Loucy (cell line): ENCODE results near the gene CCDC171.

Experiments used
- H2AFZ ChIP-seq: fragments of 200-600 bp; sonication (generic); 2 replicates; pipeline ENCODE4 v1.6.0; 2016; ENCODE audit warnings: antibody characterized with exemption, mild to moderate bottlenecking, low read length, moderate library complexity
- H3F3A ChIP-seq: fragments of 200-600 bp; 2 replicates; pipeline ENCODE4 v1.6.0; 2016; ENCODE audit warnings: antibody characterized with exemption, low read depth, mild to moderate bottlenecking
- H3K27me3 ChIP-seq: fragments of 200-600 bp; sonication (generic); 2 replicates; pipeline ENCODE4 v1.6.1; 2014; ENCODE audit warnings: low read length, mild to moderate bottlenecking; ENCODE audit not compliant: insufficient read depth, poor library complexity, severe bottlenecking
- H3K36me3 ChIP-seq: fragments of 200-600 bp; sonication (generic); 2 replicates; pipeline ENCODE4 v1.6.1; 2016; ENCODE audit warnings: low read length; ENCODE audit not compliant: insufficient read depth
- H3K4me1 ChIP-seq: fragments of 200-600 bp; sonication (generic); 2 replicates; pipeline ENCODE4 v1.5.1; 2014; ENCODE audit warnings: low read length, mild to moderate bottlenecking; ENCODE audit not compliant: insufficient read depth, poor library complexity, severe bottlenecking
- H3K4me2 ChIP-seq: fragments of 200-600 bp; sonication (generic); 2 replicates; pipeline ENCODE4 v1.6.0; 2014; ENCODE audit warnings: antibody characterized with exemption, low read length, low read depth, mild to moderate bottlenecking; ENCODE audit not compliant: poor library complexity, severe bottlenecking
- H3K4me3 ChIP-seq: fragments of 200-600 bp; sonication (generic); 2 replicates; pipeline ENCODE4 v1.5.1; 2014; ENCODE audit warnings: low read length, mild to moderate bottlenecking, mixed read lengths; ENCODE audit not compliant: poor library complexity, severe bottlenecking
- H3K79me2 ChIP-seq: fragments of 200-600 bp; sonication (generic); 2 replicates; pipeline ENCODE4 v1.6.1; 2014; ENCODE audit warnings: low read length; ENCODE audit not compliant: insufficient read depth
- H3K9ac ChIP-seq: fragments of 200-600 bp; sonication (generic); 2 replicates; pipeline ENCODE4 v1.6.0; 2014; ENCODE audit warnings: mild to moderate bottlenecking, low read depth, low read length, moderate library complexity; ENCODE audit not compliant: poor library complexity, severe bottlenecking
- H3K9me2 ChIP-seq: fragments of 200-600 bp; sonication (generic); replicated peaks from 2 replicates; pipeline ENCODE4 v1.6.1; 2016; ENCODE audit warnings: low read depth, low read length, mixed read lengths
- H3K9me3 ChIP-seq: fragments of 200-600 bp; sonication (generic); 2 replicates; pipeline ENCODE4 v1.6.1; 2014; ENCODE audit warnings: mild to moderate bottlenecking, antibody characterized with exemption, low read length, low read depth; ENCODE audit not compliant: insufficient read depth
- H4K20me1 ChIP-seq: fragments of 200-600 bp; sonication (generic); 2 replicates; pipeline ENCODE4 v1.6.0; 2014; ENCODE audit warnings: antibody characterized with exemption, low read length, mild to moderate bottlenecking; ENCODE audit not compliant: insufficient read depth, poor library complexity, severe bottlenecking
- EZH2phosphoT487 ChIP-seq: fragments of 200-600 bp; IDR thresholded peaks from 2 replicates; pipeline ENCODE4 v1.6.1; 2018; ENCODE audit warnings: antibody characterized with exemption, mild to moderate bottlenecking, moderate library complexity, borderline replicate concordance
- TF ChIP-seq, protein P1 (sequence below): fragments of 200-600 bp; sonication (generic); conservative IDR thresholded peaks from 2 replicates; pipeline ENCODE4 v1.5.1; 2014; ENCODE audit warnings: mild to moderate bottlenecking, antibody characterized with exemption, low read length

CCDC171 gene

GRCh38 chr9:15670246-15670645 is 117.4 kb downstream of the CCDC171 start:
- Histone ChIP-seq H3F3A (no peaks in the 10 kb centered on the region), H4K20me1 (no peaks in the 10 kb centered on the region), H3K9ac (no peak overlapping the region), H3K9me3 (no peaks in the 10 kb centered on the region), H3K4me3 (no peak overlapping the region), H3K4me2 (no peak overlapping the region), H3K79me2 (no peaks in the 10 kb centered on the region), H3K27me3 (no peaks in the 10 kb centered on the region), H2AFZ (no peak overlapping the region), H3K4me1 (no peaks in the 10 kb centered on the region), H3K36me3 (0 out of 2 replicates have a peak, but pooled peaks cover 2% of the 10 kb centered on the region), H3K9me2 (no peaks in the 10 kb centered on the region)
- TF ChIP-seq, protein P1, sequence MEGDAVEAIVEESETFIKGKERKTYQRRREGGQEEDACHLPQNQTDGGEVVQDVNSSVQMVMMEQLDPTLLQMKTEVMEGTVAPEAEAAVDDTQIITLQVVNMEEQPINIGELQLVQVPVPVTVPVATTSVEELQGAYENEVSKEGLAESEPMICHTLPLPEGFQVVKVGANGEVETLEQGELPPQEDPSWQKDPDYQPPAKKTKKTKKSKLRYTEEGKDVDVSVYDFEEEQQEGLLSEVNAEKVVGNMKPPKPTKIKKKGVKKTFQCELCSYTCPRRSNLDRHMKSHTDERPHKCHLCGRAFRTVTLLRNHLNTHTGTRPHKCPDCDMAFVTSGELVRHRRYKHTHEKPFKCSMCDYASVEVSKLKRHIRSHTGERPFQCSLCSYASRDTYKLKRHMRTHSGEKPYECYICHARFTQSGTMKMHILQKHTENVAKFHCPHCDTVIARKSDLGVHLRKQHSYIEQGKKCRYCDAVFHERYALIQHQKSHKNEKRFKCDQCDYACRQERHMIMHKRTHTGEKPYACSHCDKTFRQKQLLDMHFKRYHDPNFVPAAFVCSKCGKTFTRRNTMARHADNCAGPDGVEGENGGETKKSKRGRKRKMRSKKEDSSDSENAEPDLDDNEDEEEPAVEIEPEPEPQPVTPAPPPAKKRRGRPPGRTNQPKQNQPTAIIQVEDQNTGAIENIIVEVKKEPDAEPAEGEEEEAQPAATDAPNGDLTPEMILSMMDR = no peak
- no peak for TF ChIP-seq EZH2phosphoT487

DNA sequence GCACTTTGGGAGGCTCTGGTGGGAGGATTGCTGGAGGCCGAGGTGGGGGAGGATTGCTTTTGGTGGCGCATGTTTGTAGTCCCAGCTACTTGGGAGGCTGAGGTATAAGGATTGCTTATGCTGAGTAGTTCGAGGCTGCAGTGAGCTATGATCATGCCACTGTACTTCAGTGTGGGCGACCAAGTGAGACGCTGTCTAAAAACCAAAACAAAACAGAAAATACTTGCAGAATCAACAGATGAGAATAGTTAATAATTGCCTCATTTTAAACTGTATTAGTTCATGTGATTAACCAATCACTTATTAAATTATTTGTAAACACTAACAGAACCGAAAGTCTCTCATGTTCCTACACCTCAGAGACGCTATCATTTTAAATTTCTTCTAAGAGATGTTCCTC is 118.1 kb downstream of the CCDC171 start:
- no peaks in the 10 kb centered on the region for H3K79me2 ChIP-seq
- H4K20me1 ChIP-seq = no peaks in the 10 kb centered on the region
- 0 out of 2 replicates have a peak, but pooled peaks cover 2% of the 10 kb centered on the region for H3K36me3 ChIP-seq
- H3K9me3 ChIP-seq = no peaks in the 10 kb centered on the region
- TF ChIP-seq EZH2phosphoT487 = no peak
- TF ChIP-seq, protein P1 = no peak
- no peaks in the 10 kb centered on the region for H3K27me3 ChIP-seq
- no peak overlapping the region for H3K9ac ChIP-seq
- no peaks in the 10 kb centered on the region for H3K4me1 ChIP-seq
- no peak overlapping the region for H3K4me2 ChIP-seq
- no peak overlapping the region for H2AFZ ChIP-seq
- H3K9me2 ChIP-seq = no peaks in the 10 kb centered on the region
- H3F3A ChIP-seq = no peaks in the 10 kb centered on the region
- no peak overlapping the region for H3K4me3 ChIP-seq

DNA sequence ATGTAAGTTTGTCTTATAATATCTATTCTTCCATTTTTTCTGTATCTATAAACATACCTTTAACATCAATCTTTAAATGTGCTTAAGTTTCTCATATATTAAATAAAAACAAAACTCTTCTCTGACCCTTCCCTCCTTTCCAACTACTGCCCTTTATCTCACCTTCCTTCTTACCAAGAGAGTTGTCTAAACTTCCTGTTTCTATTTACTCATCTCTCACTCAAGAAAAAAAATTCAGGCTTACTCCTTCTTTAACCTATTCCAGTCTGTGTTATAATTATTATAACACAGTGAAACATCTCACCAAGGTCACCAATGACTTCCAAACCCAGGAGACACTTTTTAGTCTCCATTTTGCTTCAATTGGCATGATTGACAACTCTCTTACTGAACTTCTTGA is 140.9 kb downstream of the CCDC171 start:
- no peak overlapping the region for H3K4me3 ChIP-seq
- peaks cover 9% of the 10 kb centered on the region for H3K4me1 ChIP-seq
- peaks cover 8% of the 10 kb centered on the region; the same call in 1 of the 2 replicates for H3K36me3 ChIP-seq
- no peaks in the 10 kb centered on the region for H3K9me2 ChIP-seq
- H3K27me3 ChIP-seq = no peaks in the 10 kb centered on the region
- no peak overlapping the region for H2AFZ ChIP-seq
- no peaks in the 10 kb centered on the region for H3K79me2 ChIP-seq
- H3F3A ChIP-seq = no peaks in the 10 kb centered on the region
- 0 out of 2 replicates have a peak, but pooled peaks cover 4% of the 10 kb centered on the region for H3K9me3 ChIP-seq
- no peak overlapping the region for H3K9ac ChIP-seq
- H4K20me1 ChIP-seq = no peaks in the 10 kb centered on the region
- no peak overlapping the region for H3K4me2 ChIP-seq
- TF ChIP-seq, protein P1 = no peak
- TF ChIP-seq EZH2phosphoT487 = no peak
